Erythroblast (primary cell): Measurements from ENCODE around the gene C1orf232.

Experiments used
- GATA1 ChIP-seq: IDR thresholded peaks from 2 replicates; pipeline ENCODE4 v1.6.1; 2011; ENCODE audit warnings: low read depth, mild to moderate bottlenecking, control low read depth, low read length, moderate library complexity
- POLR2A ChIP-seq: IDR thresholded peaks from 2 replicates; pipeline ENCODE4 v1.6.1; 2011; ENCODE audit warnings: mild to moderate bottlenecking, low read length

DNA sequence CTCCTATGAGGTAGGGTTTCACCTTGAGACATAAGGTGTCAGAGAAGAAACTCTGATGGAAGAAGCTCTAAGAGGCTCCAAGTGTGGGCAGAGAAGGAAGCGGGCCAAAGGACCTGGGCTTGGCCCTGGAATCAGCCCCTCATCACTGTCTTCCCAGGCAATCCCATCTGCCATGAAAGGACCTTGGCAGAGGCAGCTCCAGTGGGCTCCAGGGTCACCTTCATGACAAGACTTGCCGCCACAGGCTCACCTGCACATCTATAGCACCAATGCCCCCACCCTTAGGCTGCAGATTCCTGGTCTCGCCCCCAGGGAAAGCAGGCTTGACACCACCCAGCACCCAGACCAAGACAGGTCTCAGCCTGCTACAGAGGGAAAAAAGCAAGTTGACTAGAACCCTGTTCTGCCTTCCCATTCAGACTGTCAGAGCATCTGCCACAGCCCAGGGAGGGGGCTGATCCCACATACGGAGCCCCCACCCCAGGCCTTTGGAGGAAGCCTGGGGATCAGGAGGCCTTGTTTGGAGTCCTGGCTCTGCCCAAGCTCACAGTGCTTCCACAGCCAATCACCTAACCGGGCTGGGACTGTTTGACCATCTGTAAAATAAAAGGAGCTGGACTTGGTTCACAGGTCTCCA, 10.4 kb downstream of the C1orf232 start:
- TF ChIP-seq POLR2A (no peak), GATA1 (no peak)
